ENCODE measurements around the gene SLC43A2. TPM values are rescaled to one million over a fixed set of nuclear protein-coding genes. Genes with fewer than 3 reads are reported as not detected.

SLC43A2 gene
- total and polyA plus RNA-seq, 2 of the 13 experiments (the other 11 are each of a cell fraction or from before 2014, with no cell fraction given), result 7.3 to 20.0 TPM

- TF ChIP-seq, protein P1, sequence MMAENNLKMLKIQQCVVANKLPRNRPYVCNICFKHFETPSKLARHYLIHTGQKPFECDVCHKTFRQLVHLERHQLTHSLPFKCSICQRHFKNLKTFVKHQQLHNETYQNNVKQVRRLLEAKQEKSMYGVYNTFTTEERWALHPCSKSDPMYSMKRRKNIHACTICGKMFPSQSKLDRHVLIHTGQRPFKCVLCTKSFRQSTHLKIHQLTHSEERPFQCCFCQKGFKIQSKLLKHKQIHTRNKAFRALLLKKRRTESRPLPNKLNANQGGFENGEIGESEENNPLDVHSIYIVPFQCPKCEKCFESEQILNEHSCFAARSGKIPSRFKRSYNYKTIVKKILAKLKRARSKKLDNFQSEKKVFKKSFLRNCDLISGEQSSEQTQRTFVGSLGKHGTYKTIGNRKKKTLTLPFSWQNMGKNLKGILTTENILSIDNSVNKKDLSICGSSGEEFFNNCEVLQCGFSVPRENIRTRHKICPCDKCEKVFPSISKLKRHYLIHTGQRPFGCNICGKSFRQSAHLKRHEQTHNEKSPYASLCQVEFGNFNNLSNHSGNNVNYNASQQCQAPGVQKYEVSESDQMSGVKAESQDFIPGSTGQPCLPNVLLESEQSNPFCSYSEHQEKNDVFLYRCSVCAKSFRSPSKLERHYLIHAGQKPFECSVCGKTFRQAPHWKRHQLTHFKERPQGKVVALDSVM (CRISPR knock-in tag; IDR thresholded peaks at IDR 0.05), result no peak
Measured at GRCh38 chr17:1643999-1644492, 15.4 kb upstream of the SLC43A2 start (continued).

DNA sequence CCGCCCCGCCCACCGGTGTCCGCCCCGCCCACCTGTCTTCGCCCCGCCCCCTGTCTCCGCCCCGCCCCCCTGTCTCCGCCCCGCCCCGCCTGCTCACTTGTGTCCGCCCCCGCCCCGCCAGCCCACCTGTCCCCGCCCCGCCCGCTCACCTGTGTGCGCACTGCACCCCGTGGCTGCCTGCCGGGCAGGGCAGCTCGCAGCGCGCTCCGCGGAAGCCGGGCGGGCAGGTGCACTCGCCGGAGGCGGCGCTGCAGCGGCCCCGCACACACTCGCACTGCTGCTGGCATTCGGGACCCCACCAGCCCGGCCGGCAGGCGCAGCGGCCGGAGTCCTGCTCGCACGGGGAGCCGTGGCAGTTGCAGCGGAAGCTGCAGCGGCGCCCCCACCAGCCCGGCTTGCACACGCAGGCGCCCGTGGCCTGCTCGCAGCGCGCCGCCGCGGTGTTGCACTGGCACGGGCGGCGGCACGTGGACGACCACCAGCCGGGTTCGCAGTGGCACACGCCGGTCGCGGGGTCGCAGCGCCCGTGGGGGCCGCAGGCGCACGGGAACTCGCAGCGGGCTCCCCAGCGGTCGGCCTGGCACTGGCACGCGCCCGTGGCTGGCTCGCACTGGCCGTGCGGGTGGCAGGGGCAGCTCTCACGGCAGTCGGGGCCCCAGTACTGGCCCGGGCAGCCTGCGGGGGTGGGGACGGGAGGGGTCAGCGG, 14.8 kb upstream of the SLC43A2 start:
- DNase-seq (ENCODE audit: low spot score) (no peak), ATAC-seq (peak; percentile 20), FAIRE-seq (no peak)
- no TSS peak for BruUV-seq (replicated peaks)
- Histone ChIP-seq H3K9ac (ENCODE audit: insufficient read depth, low read depth, low read length) (peak overlapping the region; percentile 43), H4K20me1 (ENCODE audit: insufficient read depth, low read length) (no peaks in the 10 kb centered on the region), H3K9me3 (ENCODE audit: low read length) (no peaks in the 10 kb centered on the region), H3K4me3 (replicated peaks in 1 of 3; ENCODE audit: insufficient read depth in 1 of 3, low read depth in 2 of 3, low read length in 3 of 3) (peak overlapping the region; percentile 50 to 76 (median 51); a peak in 5 of 6 replicates), H3K4me2 (ENCODE audit: low read depth, low read length) (peak overlapping the region; percentile 79), H3K79me2 (ENCODE audit: insufficient read depth, low read length) (no peaks in the 10 kb centered on the region), H3K4me1 (ENCODE audit: insufficient read depth, low read length) (peaks cover 73% of the 10 kb centered on the region), H3K27me3 (ENCODE audit: control insufficient read depth in 1 of 2, insufficient read depth in 2 of 2, low read length in 2 of 2) (peaks cover 2 to 28% of the 10 kb centered on the region in 2 experiments; a peak in 3 of 5 replicates), H3K27ac (ENCODE audit: extremely low read length, insufficient read depth, low read length) (no peak overlapping the region), H2AFZ (ENCODE audit: low read length) (no peak overlapping the region), H3K36me3 (replicated peaks in 1 of 2; ENCODE audit: control insufficient read depth in 1 of 2, insufficient read depth in 2 of 2, low read length in 2 of 2) (no peaks in the 10 kb centered on the region)
- WGBS (ENCODE audit: low lambda C conversion rate), result 6% methylated on average over 23 of the region's 90 CpGs
- ChIA-PET CTCF (ENCODE audit: low intra/inter-chr PET ratio, low total read pairs) (no interaction called here), POLR2A (interaction anchor here (1.0 kb wide), 1 partner anchor 46 kb away, joined by 3 read pairs; no protein-coding TSS in a partner anchor)
- intact Hi-C loops (cut with micrococcal nuclease; ENCODE audit: unreplicated experiment), result no loop called here
- in situ Hi-C loops (cut with HindIII; ENCODE audit: extremely low pct_ligation_motif_present, low pct_unique_long_range_greater_than_20kb), result no loop called here
- TF ChIP-seq KDM6A (CRISPR knock-in tag; IDR thresholded peaks at IDR 0.05; ENCODE audit: low read depth) (no peak), ARNTL (CRISPR knock-in tag; IDR thresholded peaks at IDR 0.05) (0 out of 2 replicates have a peak, but pooled peaks have one; percentile 22), ZNF569 (CRISPR knock-in tag; IDR thresholded peaks at IDR 0.05; ENCODE audit: borderline replicate concordance) (no peak), SKI (IDR thresholded peaks at IDR 0.05; ENCODE audit: partially characterized antibody) (peak; percentile 10), MZF1 (CRISPR knock-in tag; IDR thresholded peaks at IDR 0.05; ENCODE audit: borderline replicate concordance) (no peak), ZNF101 (CRISPR knock-in tag; IDR thresholded peaks at IDR 0.05; ENCODE audit: borderline replicate concordance, low read depth) (no peak), SIX4 (CRISPR knock-in tag; IDR thresholded peaks at IDR 0.05) (no peak), RAD21 (CRISPR knock-in tag; IDR thresholded peaks at IDR 0.05) (0 out of 2 replicates have a peak, but pooled peaks have one; percentile 14), ZNF687 (CRISPR knock-in tag; IDR thresholded peaks at IDR 0.05) (peak; percentile 63)
- TF ChIP-seq, protein P2, sequence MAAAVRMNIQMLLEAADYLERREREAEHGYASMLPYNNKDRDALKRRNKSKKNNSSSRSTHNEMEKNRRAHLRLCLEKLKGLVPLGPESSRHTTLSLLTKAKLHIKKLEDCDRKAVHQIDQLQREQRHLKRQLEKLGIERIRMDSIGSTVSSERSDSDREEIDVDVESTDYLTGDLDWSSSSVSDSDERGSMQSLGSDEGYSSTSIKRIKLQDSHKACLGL (CRISPR knock-in tag; IDR thresholded peaks at IDR 0.05), result peak; percentile 40; the same call in 1 of the 2 replicates

Data from HepG2 (cell line).